IMR-90 (cell line): ENCODE results near the gene EIF2B5. TPM values are rescaled to one million over a fixed set of nuclear protein-coding genes. Genes with fewer than 3 reads are reported as not detected.

Experiments
- ATAC-seq: fragments of 200-7000 bp; cut with Tn5 transposase; 2 replicates; pipeline ENCODE4 v1.9.1; 2020; ENCODE audit warnings: low read depth, mild to moderate bottlenecking, moderate library complexity
- BruUV-seq: library from RNA; stranded (reverse); fragments of 400-500 nt; replicated peaks from 2 replicates; lab custom pipeline; 2021; lab: Mats Ljungman, UMichigan
- CTCF ChIA-PET: fragments of 300-600 bp; formaldehyde crosslinking; extraction: SDS; loops from one replicate; lab custom pipeline; 2021; ENCODE audit warnings: antibody characterized with exemption; lab: Yijun Ruan, JAX
- POLR2A ChIA-PET: fragments of 300-600 bp; sonication (Branson Sonifier 250); formaldehyde crosslinking; loops from one replicate; lab custom pipeline; 2022; ENCODE audit warnings: antibody characterized with exemption; ENCODE audit not compliant: unreplicated experiment; lab: Charles Lee
- DNase-seq: peaks from one replicate; pipeline ENCODE4 v3.0.0; 2013
- H2AFZ ChIP-seq: replicated peaks from 2 replicates; pipeline ENCODE3; 2013; ENCODE audit warnings: low read length, mild to moderate bottlenecking; ENCODE audit not compliant: poor library complexity
- H2AK5ac ChIP-seq: 2 replicates; pipeline ENCODE4 v1.6.1; 2013; ENCODE audit warnings: low read depth, low read length, inconsistent platforms
- H2AK9ac ChIP-seq: replicated peaks from 2 replicates; pipeline ENCODE3; 2013; ENCODE audit warnings: mild to moderate bottlenecking, low read depth, low read length, moderate library complexity; ENCODE audit not compliant: poor library complexity
- H2BK120ac ChIP-seq: 2 replicates; pipeline ENCODE4 v1.6.1; 2013; ENCODE audit warnings: low read depth, low read length, inconsistent platforms
- H2BK15ac ChIP-seq: 3 replicates; pipeline ENCODE4 v1.6.1; 2013; ENCODE audit warnings: low read depth, low read length, inconsistent platforms
- H2BK20ac ChIP-seq: 2 replicates; pipeline ENCODE4 v1.6.1; 2013; ENCODE audit warnings: low read depth, mild to moderate bottlenecking, inconsistent platforms, low read length, moderate library complexity
- H2BK5ac ChIP-seq: 2 replicates; pipeline ENCODE4 v1.6.1; 2013; ENCODE audit warnings: mild to moderate bottlenecking, low read depth, low read length, inconsistent platforms; ENCODE audit not compliant: poor library complexity, severe bottlenecking
- H3K14ac ChIP-seq: replicated peaks from 2 replicates; pipeline ENCODE4 v1.6.1; 2013; ENCODE audit warnings: low read depth, low read length, inconsistent platforms
- H3K18ac ChIP-seq: 2 replicates; pipeline ENCODE4 v1.6.1; 2013; ENCODE audit warnings: low read depth, low read length, control low read depth
- H3K23ac ChIP-seq: 2 replicates; pipeline ENCODE4 v1.6.1; 2013; ENCODE audit warnings: low read depth, low read length, inconsistent platforms
- H3K27ac ChIP-seq: 2 replicates; pipeline ENCODE4 v1.5.1; 2013; ENCODE audit warnings: mild to moderate bottlenecking, control low read depth, low read length; ENCODE audit not compliant: insufficient read depth
- H3K27me3 ChIP-seq: 2 replicates; pipeline ENCODE4 v1.6.1; 2013; ENCODE audit warnings: low read length; ENCODE audit not compliant: control insufficient read depth, insufficient read depth
- H3K36me3 ChIP-seq: 2 replicates; pipeline ENCODE4 v1.6.1; 2013; ENCODE audit warnings: low read length, mixed read lengths; ENCODE audit not compliant: control insufficient read depth, insufficient read depth
- H3K4ac ChIP-seq: 2 replicates; pipeline ENCODE4 v1.6.1; 2013; ENCODE audit warnings: low read depth, low read length, inconsistent platforms
- H3K4me1 ChIP-seq: 2 replicates; pipeline ENCODE4 v1.6.1; 2013; ENCODE audit warnings: low read length, mixed read lengths; ENCODE audit not compliant: control insufficient read depth, insufficient read depth
- H3K4me2 ChIP-seq: 2 replicates; pipeline ENCODE4 v1.6.1; 2013; ENCODE audit warnings: low read depth, mild to moderate bottlenecking, control low read depth, low read length, moderate library complexity
- H3K4me3 ChIP-seq: 2 replicates; pipeline ENCODE4 v1.5.1; 2013; ENCODE audit warnings: low read depth, mild to moderate bottlenecking, control low read depth, low read length, moderate library complexity; ENCODE audit not compliant: insufficient read depth
- H3K56ac ChIP-seq: 2 replicates; pipeline ENCODE4 v1.6.1; 2013; ENCODE audit warnings: low read length, inconsistent platforms; ENCODE audit not compliant: insufficient read depth; ENCODE audit errors: extremely low read depth
- H3K79me1 ChIP-seq, 2 experiments: 2 replicates each; pipeline ENCODE4 v1.6.1; 2013; ENCODE audit warnings: low read length in 2 of 2, inconsistent platforms in 1 of 2, low read depth in 1 of 2
- H3K9ac ChIP-seq: 2 replicates; pipeline ENCODE4 v1.6.1; 2013; ENCODE audit warnings: low read depth, low read length, control low read depth
- H3K9me1 ChIP-seq: 2 replicates; pipeline ENCODE4 v1.6.1; 2013; ENCODE audit warnings: low read length, inconsistent platforms; ENCODE audit not compliant: insufficient read depth
- H3K9me3 ChIP-seq: 2 replicates; pipeline ENCODE4 v1.6.1; 2013; ENCODE audit warnings: low read length; ENCODE audit not compliant: control insufficient read depth, insufficient read depth
- H4K20me1 ChIP-seq: 2 replicates; pipeline ENCODE4 v1.6.1; 2013; ENCODE audit warnings: low read length, inconsistent platforms; ENCODE audit not compliant: insufficient read depth
- H4K5ac ChIP-seq: 2 replicates; pipeline ENCODE4 v1.6.1; 2013; ENCODE audit warnings: mild to moderate bottlenecking, low read depth, low read length, control low read depth
- H4K8ac ChIP-seq, 2 experiments: 2 replicates each; pipeline ENCODE4 v1.6.1; 2013; ENCODE audit warnings: low read depth in 2 of 2, low read length in 2 of 2, control low read depth in 1 of 2, inconsistent platforms in 1 of 2
- H4K91ac ChIP-seq: 2 replicates; pipeline ENCODE4 v1.6.1; 2013; ENCODE audit warnings: low read depth, low read length, inconsistent platforms; ENCODE audit not compliant: insufficient read depth
- BHLHE40 ChIP-seq: fragments of 150-350 bp; IDR thresholded peaks from 2 replicates; pipeline ENCODE4 v1.6.1; 2016; ENCODE audit warnings: mild to moderate bottlenecking, low read depth, low read length
- CTCF ChIP-seq: conservative IDR thresholded peaks from 2 replicates; pipeline ENCODE4 v1.5.1; 2012; ENCODE audit warnings: mild to moderate bottlenecking, low read depth, low read length, improper control_type of control experiment
- ELK1 ChIP-seq: fragments of 150-350 bp; IDR thresholded peaks from 2 replicates; pipeline ENCODE4 v1.6.1; 2016; ENCODE audit warnings: low read depth, mild to moderate bottlenecking, low read length, moderate library complexity, borderline replicate concordance
- FOS ChIP-seq: fragments of 150-350 bp; IDR thresholded peaks from 2 replicates; pipeline ENCODE4 v1.6.1; 2016; ENCODE audit warnings: low read depth, low read length
- MAFK ChIP-seq: IDR thresholded peaks from 2 replicates; pipeline ENCODE4 v1.6.1; 2012; ENCODE audit warnings: low read depth, low read length, improper control_type of control experiment
- MAZ ChIP-seq: IDR thresholded peaks from 2 replicates; pipeline ENCODE4 v1.6.1; 2012; ENCODE audit warnings: low read depth, mild to moderate bottlenecking, low read length, improper control_type of control experiment, moderate library complexity, borderline replicate concordance
- RFX5 ChIP-seq: IDR thresholded peaks from 2 replicates; pipeline ENCODE4 v1.8.0; 2012; ENCODE audit warnings: low read depth, mild to moderate bottlenecking, low read length, moderate library complexity
- SMC3 ChIP-seq: fragments of 150-350 bp; IDR thresholded peaks from 2 replicates; pipeline ENCODE4 v1.6.1; 2016; ENCODE audit warnings: low read depth, mild to moderate bottlenecking, antibody characterized with exemption, low read length, moderate library complexity
- WGBS, 2 experiments: methylation state at CpG; one replicate each; pipeline versions ENCODE4 v1.1.5 to v1.1.7; 2013; ENCODE audit warnings: missing lambda C conversion rate in 2 of 2; ENCODE audit not compliant: insufficient read length in 1 of 2; ENCODE audit errors: extremely low coverage in 2 of 2; 5-methylcytosine and 5-hydroxymethylcytosine counted together
- dilution Hi-C: fragments of 300-500 bp; cut with HindIII; formaldehyde crosslinking; loops from one replicate; pipeline ENCODE4 v1.14.3; 2018; ENCODE audit warnings: low sequenced_read_pairs; ENCODE audit not compliant: unreplicated experiment
- in situ Hi-C: fragments of 300-500 bp; cut with MboI; formaldehyde crosslinking; loops from 3 replicates; pipeline ENCODE4 v1.14.3; 2019; ENCODE audit warnings: low sequenced_read_pairs, inconsistent platforms, mixed read lengths
- intact Hi-C: fragments of 100-400 bp; cut with micrococcal nuclease; formaldehyde crosslinking; loops from 2 replicates; pipeline ENCODE4 v1.10.0; 2022
- polyA plus RNA-seq, 3 experiments: library from polyadenylated mRNA; depleted of rRNA; stranded (reverse); fragments of >200 nt; gene quantifications; 2 replicates each; pipeline ENCODE4 v1.2.3, GENCODE V29; 2012; ENCODE audit warnings: low replicate concordance in 1 of 3
- total RNA-seq: library from RNA; depleted of rRNA; stranded (reverse); fragments of >200 nt; gene quantifications from 2 replicates; pipeline ENCODE4 v1.2.3, GENCODE V29; 2012
- TF ChIP-seq, protein P1 (sequence below): fragments of 150-350 bp; IDR thresholded peaks from 2 replicates; pipeline ENCODE4 v1.6.1; 2017; ENCODE audit warnings: mild to moderate bottlenecking, antibody characterized with exemption, low read length, low read depth

EIF2B5 gene
- total and polyA plus RNA-seq, 2 of the 4 experiments (the other 2 are of a cell fraction), result 31.7 to 37.6 TPM

DNA sequence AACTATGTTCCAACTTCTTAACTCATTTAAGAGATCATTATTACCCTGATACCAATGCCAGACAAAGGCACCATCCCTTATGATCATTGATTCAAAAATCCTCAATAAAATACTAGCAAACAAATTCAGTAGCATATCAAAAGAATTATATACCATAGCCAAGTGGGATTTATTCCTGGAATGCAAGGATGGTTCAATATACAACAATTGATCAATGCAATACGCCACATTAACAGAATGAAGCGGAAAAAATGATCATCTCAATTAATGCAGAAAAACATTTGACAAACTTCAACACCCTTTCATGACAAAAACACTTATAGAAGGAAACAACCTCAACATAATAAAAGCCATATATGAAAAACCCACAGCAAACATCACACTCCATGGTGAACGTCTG, 43.0 kb upstream of the EIF2B5 start:
- ChIA-PET POLR2A (no interaction called here), CTCF (no interaction called here)
- Histone ChIP-seq H3K4me3 (no peak overlapping the region), H4K8ac (no peak overlapping the region), H4K20me1 (no peaks in the 10 kb centered on the region), H3K23ac (no peak overlapping the region), H3K4me2 (no peak overlapping the region), H3K36me3 (no peaks in the 10 kb centered on the region), H3K79me1 (no peaks in the 10 kb centered on the region), H3K27me3 (no peaks in the 10 kb centered on the region; the same call in 1 of the 2 replicates), H2AK5ac (no peak overlapping the region), H3K56ac (no peak overlapping the region), H2BK5ac (no peak overlapping the region), H3K9me3 (peaks cover 9% of the 10 kb centered on the region), H2AFZ (no peak overlapping the region), H4K5ac (no peak overlapping the region), H2BK120ac (no peak overlapping the region), H3K18ac (no peak overlapping the region), H3K14ac (no peak overlapping the region), H2BK20ac (no peak overlapping the region), H2AK9ac (no peak overlapping the region), H3K9me1 (no peaks in the 10 kb centered on the region), H3K4ac (no peak overlapping the region), H3K9ac (no peak overlapping the region), H2BK15ac (no peak overlapping the region), H3K4me1 (no peaks in the 10 kb centered on the region), H4K91ac (no peak overlapping the region), H3K27ac (no peak overlapping the region)
- dilution Hi-C loops, result no loop called here
- in situ Hi-C loops, result no loop called here
- 73% methylated on average over 2 of the region's 3 CpGs; no CpG with 5 or more reads in 1 of the 2 experiments for WGBS, 2 experiments
- DNase-seq (no peak), ATAC-seq (no peak)
- intact Hi-C loops, result no loop called here
- no TSS peak for BruUV-seq
- TF ChIP-seq SMC3 (no peak), MAFK (no peak), BHLHE40 (no peak), CTCF (no peak), MAZ (no peak), ELK1 (no peak), FOS (no peak), RFX5 (no peak)
- TF ChIP-seq, protein P1, sequence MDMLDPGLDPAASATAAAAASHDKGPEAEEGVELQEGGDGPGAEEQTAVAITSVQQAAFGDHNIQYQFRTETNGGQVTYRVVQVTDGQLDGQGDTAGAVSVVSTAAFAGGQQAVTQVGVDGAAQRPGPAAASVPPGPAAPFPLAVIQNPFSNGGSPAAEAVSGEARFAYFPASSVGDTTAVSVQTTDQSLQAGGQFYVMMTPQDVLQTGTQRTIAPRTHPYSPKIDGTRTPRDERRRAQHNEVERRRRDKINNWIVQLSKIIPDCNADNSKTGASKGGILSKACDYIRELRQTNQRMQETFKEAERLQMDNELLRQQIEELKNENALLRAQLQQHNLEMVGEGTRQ, result no peak
